Stimulated activated memory B cell treated with anti-CD40 and anti-IgM and Interleukin-4, amounts not matched to agents 10 μg/mL and 1 μg/mL and 100 μg/mL, for 72 hours (primary cell): ENCODE measurements around the gene SFSWAP.
"Not testable (repeated sequence)": the region's sequence is repeated elsewhere in the genome, so short reads cannot be mapped to it uniquely, and the experiment has no call there.

ENCODE experiments used
- ATAC-seq: fragments of 150-1000 bp; cut with Tn5 transposase; 2 replicates; pipeline ENCODE4 v1.10.0; 2021
- H3K27ac Mint-ChIP-seq: one replicate; pipeline ENCODE4 v1.8.0; 2022; ENCODE audit warnings: mild to moderate bottlenecking, mixed read lengths
- H3K27me3 Mint-ChIP-seq: one replicate; pipeline ENCODE4 v1.8.0; 2022; ENCODE audit warnings: mixed read lengths
- H3K36me3 Mint-ChIP-seq: one replicate; pipeline ENCODE4 v1.8.0; 2022; ENCODE audit warnings: mixed read lengths
- H3K4me1 Mint-ChIP-seq: one replicate; pipeline ENCODE4 v1.8.0; 2022; ENCODE audit warnings: mixed read lengths
- H3K4me3 Mint-ChIP-seq: one replicate; pipeline ENCODE4 v1.8.0; 2022; ENCODE audit warnings: mild to moderate bottlenecking, moderate library complexity, mixed read lengths
- H3K9me3 Mint-ChIP-seq: one replicate; pipeline ENCODE4 v1.8.0; 2022; ENCODE audit warnings: mixed read lengths

The SFSWAP gene

DNA sequence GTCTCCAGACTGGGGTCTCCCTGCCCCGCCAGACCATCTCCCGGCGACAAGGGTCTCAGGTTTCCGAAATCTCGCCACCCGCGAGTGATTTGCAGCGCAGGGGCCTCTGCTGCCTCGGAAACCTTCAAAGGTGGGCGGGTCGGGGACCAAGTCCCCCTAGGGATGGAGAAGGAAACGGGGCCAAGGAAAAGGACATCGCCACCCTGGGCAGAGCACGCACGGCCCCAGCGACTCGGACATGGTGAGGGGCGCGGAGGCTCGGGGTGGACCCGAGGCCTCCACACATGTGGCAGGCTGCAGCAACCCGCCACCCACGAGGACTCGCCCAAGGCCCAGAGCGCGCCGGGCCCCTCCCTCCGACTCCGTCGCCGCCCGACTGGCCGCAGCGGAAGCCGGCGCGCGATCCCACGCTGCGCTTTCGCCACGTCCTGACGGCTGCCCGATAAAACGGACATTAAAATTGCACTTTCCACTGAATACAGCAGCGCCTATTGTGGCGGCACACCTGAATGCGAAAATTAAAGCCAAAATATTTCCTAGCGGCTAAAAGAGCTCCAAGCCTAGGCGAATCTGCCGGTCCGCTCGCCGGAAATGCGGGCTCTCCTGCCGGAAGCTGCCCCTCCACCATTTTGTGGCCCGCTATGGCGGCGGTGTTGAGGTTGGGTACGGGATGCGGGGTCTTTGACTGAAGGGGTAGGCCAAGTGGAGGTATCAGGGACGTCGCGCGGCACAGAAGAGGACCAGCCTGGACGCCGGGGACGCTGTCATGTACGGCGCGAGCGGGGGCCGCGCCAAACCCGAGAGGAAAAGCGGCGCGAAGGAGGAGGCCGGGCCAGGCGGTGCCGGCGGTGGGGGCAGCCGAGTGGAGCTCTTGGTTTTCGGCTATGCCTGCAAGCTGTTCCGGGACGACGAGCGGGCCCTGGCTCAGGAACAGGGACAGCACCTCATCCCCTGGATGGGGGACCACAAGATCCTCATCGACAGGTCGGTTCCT, at the start of gene SFSWAP:
Gene SFSWAP, plus strand, starts transcription at position 627 of the 994 bp plus-strand sequence. Its CDS starts 140 bp downstream, at position 767.
- peak within 1 kb of the TSS; percentile 100 for H3K27ac Mint-ChIP-seq
- peaks cover 17% of the 10 kb centered on the region for H3K36me3 Mint-ChIP-seq
- peak within 1 kb of the TSS; percentile 95 for H3K4me3 Mint-ChIP-seq
- H3K27me3 Mint-ChIP-seq, result no peaks in the 10 kb centered on the region
- peaks cover 16% of the 10 kb centered on the region for H3K4me1 Mint-ChIP-seq
- H3K9me3 Mint-ChIP-seq, result no peaks in the 10 kb centered on the region
- peak; percentile 95 for ATAC-seq

- not testable (repeated sequence) for H3K36me3 Mint-ChIP-seq, H3K4me3 Mint-ChIP-seq, H3K9me3 Mint-ChIP-seq, H3K4me1 Mint-ChIP-seq, H3K27ac Mint-ChIP-seq
- H3K27me3 Mint-ChIP-seq, result peaks cover 28% of the 10 kb centered on the region
- peak; percentile 31 for ATAC-seq
Observed at GRCh38 chr12:131661170-131661985, 49.5 kb upstream of the SFSWAP start.

DNA sequence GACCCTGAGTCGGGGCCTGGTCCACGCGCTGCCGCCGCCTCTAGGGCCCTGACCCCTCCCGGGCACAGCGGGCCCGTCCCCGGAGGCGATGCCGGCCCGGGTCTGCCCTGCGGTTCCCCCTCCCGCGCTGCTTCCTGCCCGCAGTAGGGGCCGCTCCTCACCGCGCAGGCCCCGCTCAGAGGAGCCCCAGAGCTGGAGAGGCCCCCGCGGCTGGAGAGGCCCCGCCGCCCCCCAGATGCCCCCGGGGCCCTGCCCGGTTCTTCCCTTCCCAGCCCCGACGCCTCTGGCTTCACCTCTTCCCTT, 49.0 kb upstream of the SFSWAP start:
- not testable (repeated sequence) for H3K4me1 Mint-ChIP-seq, H3K27ac Mint-ChIP-seq, H3K36me3 Mint-ChIP-seq, H3K9me3 Mint-ChIP-seq
- peak; percentile 4 for ATAC-seq
- Mint-ChIP-seq H3K27me3 (peaks cover 23% of the 10 kb centered on the region), H3K4me3 (peak overlapping the region; percentile 53)

DNA sequence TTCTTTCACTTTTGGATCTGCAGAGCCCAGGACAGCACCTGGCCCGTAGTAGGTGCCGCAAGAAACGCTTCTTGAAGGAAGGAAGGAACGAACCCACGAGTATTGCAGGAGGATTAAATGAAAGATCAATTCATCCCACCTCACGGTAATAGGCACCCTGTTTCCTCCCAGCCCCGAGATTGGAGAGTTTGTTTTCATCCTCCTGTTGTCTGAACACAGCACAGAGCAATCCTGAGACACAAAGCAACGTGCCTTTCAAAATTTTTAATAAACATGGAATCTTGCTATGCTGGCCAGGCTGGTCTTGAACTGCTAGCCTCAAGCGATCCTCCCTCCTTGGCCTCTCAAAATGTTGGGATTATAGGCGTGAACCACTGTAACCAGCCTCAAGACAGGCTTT, 48.5 kb upstream of the SFSWAP start:
- H3K36me3 Mint-ChIP-seq, H3K27ac Mint-ChIP-seq, H3K4me1 Mint-ChIP-seq, ATAC-seq, H3K9me3 Mint-ChIP-seq: not testable (repeated sequence)
- Mint-ChIP-seq H3K4me3 (peak overlapping the region; percentile 53), H3K27me3 (peaks cover 19% of the 10 kb centered on the region)

- not testable (repeated sequence) for H3K36me3 Mint-ChIP-seq, H3K27ac Mint-ChIP-seq, H3K4me3 Mint-ChIP-seq, H3K4me1 Mint-ChIP-seq, H3K9me3 Mint-ChIP-seq
- ATAC-seq, result peak; percentile 31
- H3K27me3 Mint-ChIP-seq, result peaks cover 35% of the 10 kb centered on the region
Observed at GRCh38 chr12:131665666-131666065, 45.2 kb upstream of the SFSWAP start.

DNA sequence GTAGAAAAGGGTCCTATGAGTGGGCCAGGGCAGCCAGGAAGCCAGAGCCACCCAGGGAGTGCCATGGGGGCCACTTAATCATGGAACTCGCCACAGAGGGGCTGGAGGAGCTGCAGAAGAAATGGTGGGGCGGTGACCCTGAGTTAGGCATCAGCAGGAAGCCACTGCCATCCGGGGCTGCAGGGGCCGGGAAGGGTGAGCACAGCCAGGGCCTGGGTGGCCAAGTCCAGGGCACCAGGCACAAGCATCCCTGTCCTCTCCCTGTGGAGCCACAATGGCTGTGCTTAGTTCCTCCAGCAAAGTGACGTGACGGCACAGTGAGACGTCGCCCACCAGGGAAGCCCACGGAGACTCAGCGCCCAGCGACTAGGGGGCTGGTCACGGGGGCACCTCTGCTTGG, 44.4 kb upstream of the SFSWAP start:
- not testable (repeated sequence) for H3K4me1 Mint-ChIP-seq, ATAC-seq, H3K27ac Mint-ChIP-seq, H3K9me3 Mint-ChIP-seq, H3K4me3 Mint-ChIP-seq, H3K36me3 Mint-ChIP-seq
- peaks cover 34% of the 10 kb centered on the region for H3K27me3 Mint-ChIP-seq

- H3K36me3 Mint-ChIP-seq, H3K9me3 Mint-ChIP-seq, ATAC-seq, H3K4me1 Mint-ChIP-seq, H3K4me3 Mint-ChIP-seq: not testable (repeated sequence)
- H3K27ac Mint-ChIP-seq, result peak overlapping the region; percentile 73
- peaks cover 32% of the 10 kb centered on the region for H3K27me3 Mint-ChIP-seq
Observed at GRCh38 chr12:131666978-131667601, 43.8 kb upstream of the SFSWAP start.

DNA sequence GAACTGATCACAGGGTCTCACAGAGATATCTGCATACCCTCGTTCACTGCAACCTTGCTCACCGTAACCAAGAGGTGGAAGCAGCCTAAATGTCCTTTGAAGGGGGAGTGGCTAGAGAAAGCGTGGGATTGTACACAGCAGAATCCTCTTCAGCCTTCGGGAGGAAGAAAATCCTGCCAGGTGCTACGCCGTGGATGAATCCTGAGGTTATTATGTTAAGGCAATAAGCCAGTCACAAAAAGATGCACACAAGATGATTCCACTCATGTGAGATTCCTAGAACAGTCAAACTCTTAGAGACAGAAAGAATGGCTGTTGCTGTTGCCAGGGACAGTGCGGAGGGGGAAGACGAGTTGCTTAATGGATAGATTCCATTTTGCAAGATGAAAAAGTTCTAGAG, 39.6 kb upstream of the SFSWAP start:
- Mint-ChIP-seq H3K9me3 (peaks cover 7% of the 10 kb centered on the region), H3K27ac (no peak overlapping the region), H3K36me3 (no peaks in the 10 kb centered on the region), H3K4me1 (no peaks in the 10 kb centered on the region), H3K27me3 (peaks cover 36% of the 10 kb centered on the region), H3K4me3 (no peak overlapping the region)
- ATAC-seq, result no peak

GRCh38 chr12:131671871-131672270, 39.0 kb upstream of the SFSWAP start:
- Mint-ChIP-seq H3K9me3 (peaks cover 10% of the 10 kb centered on the region), H3K4me3 (no peak overlapping the region), H3K27ac (no peak overlapping the region), H3K4me1 (no peaks in the 10 kb centered on the region), H3K36me3 (no peaks in the 10 kb centered on the region), H3K27me3 (peaks cover 36% of the 10 kb centered on the region)
- no peak for ATAC-seq

GRCh38 chr12:131672311-131672940, 38.5 kb upstream of the SFSWAP start:
- peaks cover 10% of the 10 kb centered on the region for H3K9me3 Mint-ChIP-seq
- peaks cover 36% of the 10 kb centered on the region for H3K27me3 Mint-ChIP-seq
- H3K4me3 Mint-ChIP-seq, result no peak overlapping the region
- no peaks in the 10 kb centered on the region for H3K4me1 Mint-ChIP-seq
- no peak overlapping the region for H3K27ac Mint-ChIP-seq
- ATAC-seq, result no peak
- H3K36me3 Mint-ChIP-seq, result no peaks in the 10 kb centered on the region

DNA sequence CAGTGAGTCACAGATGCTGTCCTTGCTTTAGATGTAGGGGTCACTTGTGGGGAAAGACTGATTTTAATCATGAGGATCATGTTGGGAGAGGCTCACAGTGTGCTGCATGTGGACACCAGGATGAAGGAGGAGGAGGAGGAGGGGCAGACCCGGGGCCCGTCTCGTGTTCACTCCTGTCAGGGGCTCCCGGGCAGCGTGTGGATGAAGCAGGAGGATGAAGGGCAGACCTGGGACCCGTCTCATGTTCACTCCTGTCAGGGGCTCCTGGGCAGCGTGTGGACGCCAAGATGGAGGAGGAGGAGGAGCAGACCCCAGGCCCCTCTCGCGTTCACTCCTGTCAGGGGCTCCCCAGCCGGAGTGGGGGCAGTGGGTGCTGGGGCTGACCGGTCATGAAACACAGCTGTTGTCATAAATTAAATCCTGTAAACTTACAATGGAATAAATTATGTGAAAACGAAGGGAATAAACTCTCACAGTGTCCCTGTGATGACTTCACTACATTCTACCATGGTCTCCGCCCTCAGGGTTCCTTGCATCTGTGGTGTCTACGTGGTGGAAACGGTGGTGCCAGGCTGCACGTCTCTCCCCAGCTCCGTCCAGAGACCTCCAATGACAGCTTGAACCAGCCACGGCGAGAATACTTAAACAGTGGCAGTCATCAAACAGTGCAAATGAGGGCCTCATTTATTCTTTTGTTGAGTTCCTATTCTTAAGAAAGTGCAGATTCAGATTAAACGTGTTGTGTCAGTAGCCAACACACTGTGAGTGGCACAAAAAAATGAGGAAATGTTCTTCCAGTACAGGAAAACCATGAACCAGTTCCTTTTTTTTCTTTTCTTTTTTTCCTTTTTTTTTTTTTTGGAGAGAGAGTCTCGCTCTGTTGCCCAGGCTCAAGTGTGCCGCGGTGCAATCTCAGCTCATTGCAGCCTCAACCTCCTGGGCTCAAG, 37.7 kb upstream of the SFSWAP start:
- H3K9me3 Mint-ChIP-seq, result peaks cover 10% of the 10 kb centered on the region
- peaks cover 30% of the 10 kb centered on the region for H3K27me3 Mint-ChIP-seq
- no peak overlapping the region for H3K27ac Mint-ChIP-seq
- no peaks in the 10 kb centered on the region for H3K4me1 Mint-ChIP-seq
- no peak overlapping the region for H3K4me3 Mint-ChIP-seq
- no peak for ATAC-seq
- no peaks in the 10 kb centered on the region for H3K36me3 Mint-ChIP-seq

GRCh38 chr12:131673888-131674257, 37.0 kb upstream of the SFSWAP start:
- ATAC-seq, result no peak
- Mint-ChIP-seq H3K4me3 (no peak overlapping the region), H3K9me3 (peaks cover 10% of the 10 kb centered on the region), H3K36me3 (no peaks in the 10 kb centered on the region), H3K27ac (no peak overlapping the region), H3K4me1 (no peaks in the 10 kb centered on the region), H3K27me3 (peaks cover 27% of the 10 kb centered on the region)

GRCh38 chr12:131674373-131674772, 36.5 kb upstream of the SFSWAP start:
- Mint-ChIP-seq H3K4me1 (no peaks in the 10 kb centered on the region), H3K27ac (no peak overlapping the region), H3K36me3 (no peaks in the 10 kb centered on the region), H3K4me3 (no peak overlapping the region), H3K9me3 (peaks cover 10% of the 10 kb centered on the region), H3K27me3 (peaks cover 27% of the 10 kb centered on the region)
- no peak for ATAC-seq
